ENCODE measurements around the gene RPH3AL.
A peak's percentile ranks its signal among the peaks of the same experiment; 100 is the strongest.

The RPH3AL gene

GRCh38 chr17:286571-286970, 66.0 kb downstream of the RPH3AL start:
- Histone ChIP-seq H3K9me3 (no peaks in the 10 kb centered on the region), H3K36me3 (peaks cover 15% of the 10 kb centered on the region; the same call in 1 of the 2 replicates), H3K4me3 (no peak overlapping the region), H3K27me3 (no peaks in the 10 kb centered on the region), H3K27ac (peak overlapping the region; percentile 36; the same call in 1 of the 2 replicates), H3K9ac (no peak overlapping the region), H4K20me1 (peaks cover 39% of the 10 kb centered on the region), H3K4me1 (peaks cover 84% of the 10 kb centered on the region), H3K4me2 (peak overlapping the region; percentile 94)
- no peak for TF ChIP-seq Cebpa-rat (IDR thresholded peaks at IDR 0.05)

GRCh38 chr17:285751-286422, 66.7 kb downstream of the RPH3AL start:
- Histone ChIP-seq H3K27ac (peak overlapping the region; percentile 36), H3K36me3 (peaks cover 20% of the 10 kb centered on the region; the same call in 1 of the 2 replicates), H3K4me1 (peaks cover 84% of the 10 kb centered on the region), H3K9ac (peak overlapping the region; percentile 1; the same call in 1 of the 2 replicates), H3K27me3 (no peaks in the 10 kb centered on the region), H3K4me3 (peak overlapping the region; percentile 36; the same call in 1 of the 2 replicates), H3K4me2 (peak overlapping the region; percentile 94), H4K20me1 (peaks cover 39% of the 10 kb centered on the region), H3K9me3 (no peaks in the 10 kb centered on the region; the same call in 1 of the 2 replicates)
- TF ChIP-seq Cebpa-rat (IDR thresholded peaks at IDR 0.05), result no peak

GRCh38 chr17:284676-285355, 67.8 kb downstream of the RPH3AL start:
- H3K9me3 ChIP-seq, result no peaks in the 10 kb centered on the region; the same call in 1 of the 2 replicates
- H3K36me3 ChIP-seq, result peaks cover 22% of the 10 kb centered on the region; the same call in 1 of the 2 replicates
- peak overlapping the region; percentile 63; the same call in 1 of the 2 replicates for H3K27ac ChIP-seq
- peak overlapping the region; percentile 94 for H3K4me2 ChIP-seq
- H3K4me1 ChIP-seq, result peaks cover 84% of the 10 kb centered on the region
- peak overlapping the region; percentile 47; the same call in 1 of the 2 replicates for H3K9ac ChIP-seq
- no peak for TF ChIP-seq Cebpa-rat (IDR thresholded peaks at IDR 0.05)
- H3K4me3 ChIP-seq, result peak overlapping the region; percentile 47
- peaks cover 39% of the 10 kb centered on the region for H4K20me1 ChIP-seq
- H3K27me3 ChIP-seq, result no peaks in the 10 kb centered on the region

DNA sequence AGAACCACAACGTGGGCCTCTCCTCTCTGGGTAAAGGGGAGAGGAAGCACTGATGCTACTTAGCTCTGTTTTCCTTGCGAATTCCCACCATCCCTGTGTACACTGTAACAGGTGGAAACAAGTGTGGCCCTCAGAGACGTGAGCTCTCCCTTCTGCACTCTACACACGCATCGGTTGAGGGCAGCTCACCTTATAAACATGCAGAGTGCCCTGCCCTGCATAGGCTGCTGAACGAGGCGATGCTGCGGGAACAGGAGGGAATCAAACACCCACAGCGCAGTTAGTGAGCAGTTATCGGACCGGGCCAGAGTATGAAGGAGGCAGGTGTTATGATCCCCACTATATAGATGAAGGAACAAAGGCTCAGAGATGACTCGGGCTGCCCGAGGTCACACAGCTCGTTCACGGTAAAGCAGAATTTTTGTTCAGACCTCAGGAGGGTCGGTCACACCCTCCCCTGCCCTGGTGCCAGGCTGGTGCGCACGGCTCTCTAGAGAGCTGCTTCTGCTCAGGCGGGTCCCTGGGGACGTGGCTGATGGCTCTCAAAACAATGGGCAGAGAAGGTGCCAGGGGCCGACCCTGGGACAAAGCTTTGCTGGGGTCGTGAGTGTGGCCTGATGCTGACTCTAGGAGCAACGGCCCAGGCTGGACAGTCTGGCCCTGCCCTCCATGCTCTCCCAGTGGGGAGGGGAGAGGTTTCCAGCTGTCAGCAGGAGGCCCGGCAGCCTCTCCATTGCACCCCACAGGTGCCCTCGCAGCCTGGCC, 68.5 kb downstream of the RPH3AL start:
- Histone ChIP-seq H3K4me2 (peak overlapping the region; percentile 94), H3K9me3 (no peaks in the 10 kb centered on the region; the same call in 1 of the 2 replicates), H3K27me3 (no peaks in the 10 kb centered on the region), H3K4me1 (peaks cover 84% of the 10 kb centered on the region), H4K20me1 (peaks cover 39% of the 10 kb centered on the region), H3K27ac (peak overlapping the region; percentile 63; the same call in 1 of the 2 replicates), H3K9ac (peak overlapping the region; percentile 47; the same call in 1 of the 2 replicates), H3K4me3 (peak overlapping the region; percentile 47), H3K36me3 (peaks cover 23% of the 10 kb centered on the region; the same call in 1 of the 2 replicates)
- no peak for TF ChIP-seq Cebpa-rat (IDR thresholded peaks at IDR 0.05)

- TF ChIP-seq Cebpa-rat (IDR thresholded peaks at IDR 0.05), result no peak
- 0 out of 2 replicates have a peak overlapping the region, but pooled peaks have one; percentile 47 for H3K9ac ChIP-seq
- peak overlapping the region; percentile 63; the same call in 1 of the 2 replicates for H3K27ac ChIP-seq
- H3K27me3 ChIP-seq, result no peaks in the 10 kb centered on the region
- peaks cover 29% of the 10 kb centered on the region; the same call in 1 of the 2 replicates for H3K36me3 ChIP-seq
- H3K4me1 ChIP-seq, result peaks cover 84% of the 10 kb centered on the region
- no peak overlapping the region for H3K4me3 ChIP-seq
- peak overlapping the region; percentile 94 for H3K4me2 ChIP-seq
- no peaks in the 10 kb centered on the region; the same call in none of the 2 replicates for H3K9me3 ChIP-seq
- H4K20me1 ChIP-seq, result peaks cover 39% of the 10 kb centered on the region
Measured at GRCh38 chr17:282912-283882, 69.4 kb downstream of the RPH3AL start.

DNA sequence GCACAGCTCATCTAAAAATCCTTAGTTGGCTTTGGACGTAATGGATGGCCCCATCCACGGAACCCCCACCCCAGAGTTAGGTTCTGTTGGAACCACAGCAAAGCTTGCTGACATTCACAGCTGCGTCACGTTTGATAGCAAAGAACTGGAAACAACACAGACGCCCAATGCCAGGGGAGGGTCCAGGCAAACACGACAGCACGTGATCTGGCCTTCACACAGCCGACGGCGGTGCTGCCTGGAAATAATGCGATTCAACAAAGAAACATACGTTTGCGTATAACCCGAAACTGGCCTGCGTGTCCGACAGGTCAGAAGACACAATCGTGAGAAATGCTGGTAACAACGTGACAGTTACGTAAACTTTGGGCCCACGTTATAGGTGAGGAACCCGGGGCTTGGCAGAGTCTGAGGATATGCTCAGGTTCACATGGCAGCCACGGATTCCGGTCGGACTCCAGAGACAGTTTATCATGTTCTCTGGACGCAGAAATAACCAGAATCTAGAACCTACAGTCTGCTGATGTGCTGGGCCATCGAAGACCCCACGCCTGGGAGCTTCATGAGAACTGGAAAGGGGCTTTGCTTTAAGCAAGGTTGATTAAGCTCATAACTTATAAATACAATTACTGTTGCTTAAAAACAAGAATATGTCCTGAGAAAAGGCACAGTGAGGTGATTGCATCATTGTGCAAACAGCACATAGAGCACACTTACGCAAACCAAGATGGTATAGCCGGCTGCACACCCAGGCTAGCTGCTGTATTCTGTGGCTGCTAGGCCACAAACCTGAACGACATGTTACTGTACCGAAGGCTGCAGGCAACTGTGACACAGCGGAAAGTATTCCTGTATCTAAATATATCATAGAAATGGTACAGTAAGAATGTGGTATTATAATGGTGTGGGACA, 70.4 kb downstream of the RPH3AL start:
- H3K4me3 ChIP-seq, result no peak overlapping the region

DNA sequence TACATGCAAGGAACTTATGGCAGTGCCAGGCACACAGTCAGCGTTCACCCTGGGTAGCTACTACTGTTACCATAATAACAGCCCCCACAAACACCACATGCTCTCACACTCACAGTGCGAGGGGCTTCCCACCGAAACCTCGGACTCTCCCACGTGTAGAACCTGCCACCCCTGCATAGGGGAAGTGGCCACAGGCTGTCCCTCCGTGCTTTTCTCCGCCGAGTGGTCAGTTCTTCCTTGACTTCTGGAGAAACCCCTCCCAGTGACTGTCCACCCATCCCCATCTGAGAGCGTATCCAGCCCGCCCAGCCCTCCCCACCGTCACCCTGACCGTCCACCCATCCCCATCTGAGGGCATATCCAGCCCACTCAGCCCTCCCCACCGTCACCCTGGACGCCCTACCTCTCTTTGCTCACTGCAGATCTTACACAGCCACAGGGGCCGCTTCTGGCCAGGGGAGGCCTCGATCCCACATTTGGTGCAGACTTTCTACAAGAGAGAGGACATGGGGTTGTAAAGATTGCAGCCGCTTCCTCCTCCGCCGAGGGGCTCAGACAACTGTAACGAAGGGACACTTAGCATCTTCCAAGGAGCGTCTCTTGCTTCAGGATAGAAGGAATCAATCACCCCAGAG, 71.1 kb downstream of the RPH3AL start:
- Histone ChIP-seq H3K36me3 (peaks cover 35% of the 10 kb centered on the region; the same call in 1 of the 2 replicates), H4K20me1 (peaks cover 40% of the 10 kb centered on the region), H3K9ac (no peak overlapping the region), H3K4me3 (no peak overlapping the region), H3K4me1 (peaks cover 81% of the 10 kb centered on the region), H3K4me2 (peak overlapping the region; percentile 94), H3K27ac (no peak overlapping the region), H3K27me3 (no peaks in the 10 kb centered on the region), H3K9me3 (no peaks in the 10 kb centered on the region; the same call in none of the 2 replicates)
- no peak for TF ChIP-seq Cebpa-rat (IDR thresholded peaks at IDR 0.05)

More for the DNA sequence above, 70.4 kb downstream of the RPH3AL start:
- Histone ChIP-seq H3K27me3 (no peaks in the 10 kb centered on the region), H3K36me3 (peaks cover 35% of the 10 kb centered on the region; the same call in 1 of the 2 replicates), H4K20me1 (peaks cover 39% of the 10 kb centered on the region), H3K4me2 (peak overlapping the region; percentile 94), H3K9ac (no peak overlapping the region), H3K27ac (0 out of 2 replicates have a peak overlapping the region, but pooled peaks have one; percentile 7), H3K4me1 (peaks cover 84% of the 10 kb centered on the region), H3K9me3 (no peaks in the 10 kb centered on the region; the same call in none of the 2 replicates)
- peak; percentile 60; the same call in 1 of the 2 replicates for TF ChIP-seq Cebpa-rat (IDR thresholded peaks at IDR 0.05)

Data from BLaER1 (cell line).